Measurements from ENCODE around the gene TIMM8A. TPM values are rescaled to one million over a fixed set of nuclear protein-coding genes. Genes with fewer than 3 reads are reported as not detected.

The TIMM8A gene
- total and polyA plus RNA-seq, 2 of the 13 experiments (the other 11 are each of a cell fraction or from before 2014, with no cell fraction given), result 6.1 to 25.5 TPM

- TF ChIP-seq ZNF513 (CRISPR knock-in tag; conservative IDR thresholded peaks at IDR 0.05) (no peak), PRDM15 (CRISPR knock-in tag; IDR thresholded peaks at IDR 0.05) (peak; percentile 42), NR3C1 (CRISPR knock-in tag; IDR thresholded peaks at IDR 0.05) (no peak), ZNF891 (CRISPR knock-in tag; IDR thresholded peaks at IDR 0.05) (no peak), KDM1A (CRISPR knock-in tag; IDR thresholded peaks at IDR 0.05) (no peak), TFDP1 (CRISPR knock-in tag; IDR thresholded peaks at IDR 0.05; ENCODE audit: borderline replicate concordance) (peak; percentile 83), ZNF570 (CRISPR knock-in tag; IDR thresholded peaks at IDR 0.05; ENCODE audit: borderline replicate concordance) (no peak), NONO (IDR thresholded peaks at IDR 0.05) (no peak), NONO (CRISPR knock-in tag; conservative IDR thresholded peaks at IDR 0.05) (no peak; the same call in 1 of the 2 replicates), KAT8 (CRISPR knock-in tag; IDR thresholded peaks at IDR 0.05) (peak; percentile 61), SAFB2 (CRISPR knock-in tag; IDR thresholded peaks at IDR 0.05; ENCODE audit: borderline replicate concordance, low read depth) (no peak), MAF1 (CRISPR knock-in tag; IDR thresholded peaks at IDR 0.05; ENCODE audit: borderline replicate concordance) (no peak), XRCC5 (optimal IDR thresholded peaks at IDR 0.05; ENCODE audit: low read length) (no peak), ATF3 (CRISPR knock-in tag; IDR thresholded peaks at IDR 0.05) (no peak), KDM6A (CRISPR knock-in tag; IDR thresholded peaks at IDR 0.05; ENCODE audit: low read depth) (no peak), ZNF678 (CRISPR knock-in tag; IDR thresholded peaks at IDR 0.05) (no peak), ETS1 (CRISPR knock-in tag; IDR thresholded peaks at IDR 0.05) (no peak), ZBTB26 (CRISPR knock-in tag; IDR thresholded peaks at IDR 0.05; ENCODE audit: borderline replicate concordance) (0 out of 2 replicates have a peak, but pooled peaks have one; percentile 25), SALL1 (CRISPR knock-in tag; IDR thresholded peaks at IDR 0.05) (peak; percentile 39)
These were observed at the start of gene TIMM8A (continued) for GRCh38 chrX:101348452-101349192.

All from HepG2 (cell line).